Measurements from ENCODE around the gene ZNF564.

DNA sequence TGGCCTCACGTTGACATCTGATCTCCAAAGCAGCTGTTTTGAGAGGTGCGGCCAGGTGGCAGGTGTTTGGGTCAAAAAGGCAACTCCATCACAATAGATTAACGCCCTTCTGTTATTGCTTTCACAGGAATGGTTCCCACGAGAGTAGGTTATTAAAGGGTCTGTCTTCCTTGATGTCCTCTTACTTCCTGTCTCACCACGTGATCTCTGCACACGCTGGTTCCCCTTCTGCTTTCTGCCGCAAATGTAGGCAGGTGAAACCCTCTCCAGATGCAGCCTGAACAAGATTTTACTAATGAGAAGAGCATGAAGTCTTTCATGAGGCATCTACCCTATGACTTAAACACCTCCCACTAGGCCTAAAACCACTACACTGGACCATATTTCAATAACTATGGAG, 22.8 kb upstream of the ZNF564 start:
- TF ChIP-seq, protein P1, sequence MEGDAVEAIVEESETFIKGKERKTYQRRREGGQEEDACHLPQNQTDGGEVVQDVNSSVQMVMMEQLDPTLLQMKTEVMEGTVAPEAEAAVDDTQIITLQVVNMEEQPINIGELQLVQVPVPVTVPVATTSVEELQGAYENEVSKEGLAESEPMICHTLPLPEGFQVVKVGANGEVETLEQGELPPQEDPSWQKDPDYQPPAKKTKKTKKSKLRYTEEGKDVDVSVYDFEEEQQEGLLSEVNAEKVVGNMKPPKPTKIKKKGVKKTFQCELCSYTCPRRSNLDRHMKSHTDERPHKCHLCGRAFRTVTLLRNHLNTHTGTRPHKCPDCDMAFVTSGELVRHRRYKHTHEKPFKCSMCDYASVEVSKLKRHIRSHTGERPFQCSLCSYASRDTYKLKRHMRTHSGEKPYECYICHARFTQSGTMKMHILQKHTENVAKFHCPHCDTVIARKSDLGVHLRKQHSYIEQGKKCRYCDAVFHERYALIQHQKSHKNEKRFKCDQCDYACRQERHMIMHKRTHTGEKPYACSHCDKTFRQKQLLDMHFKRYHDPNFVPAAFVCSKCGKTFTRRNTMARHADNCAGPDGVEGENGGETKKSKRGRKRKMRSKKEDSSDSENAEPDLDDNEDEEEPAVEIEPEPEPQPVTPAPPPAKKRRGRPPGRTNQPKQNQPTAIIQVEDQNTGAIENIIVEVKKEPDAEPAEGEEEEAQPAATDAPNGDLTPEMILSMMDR (CRISPR knock-in tag; IDR thresholded peaks at IDR 0.05) = no peak
- TF ChIP-seq MAFF (IDR thresholded peaks at IDR 0.05; ENCODE audit: low read depth, low read length) = no peak
- TF ChIP-seq, protein P2, sequence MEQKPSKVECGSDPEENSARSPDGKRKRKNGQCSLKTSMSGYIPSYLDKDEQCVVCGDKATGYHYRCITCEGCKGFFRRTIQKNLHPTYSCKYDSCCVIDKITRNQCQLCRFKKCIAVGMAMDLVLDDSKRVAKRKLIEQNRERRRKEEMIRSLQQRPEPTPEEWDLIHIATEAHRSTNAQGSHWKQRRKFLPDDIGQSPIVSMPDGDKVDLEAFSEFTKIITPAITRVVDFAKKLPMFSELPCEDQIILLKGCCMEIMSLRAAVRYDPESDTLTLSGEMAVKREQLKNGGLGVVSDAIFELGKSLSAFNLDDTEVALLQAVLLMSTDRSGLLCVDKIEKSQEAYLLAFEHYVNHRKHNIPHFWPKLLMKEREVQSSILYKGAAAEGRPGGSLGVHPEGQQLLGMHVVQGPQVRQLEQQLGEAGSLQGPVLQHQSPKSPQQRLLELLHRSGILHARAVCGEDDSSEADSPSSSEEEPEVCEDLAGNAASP (CRISPR knock-in tag; IDR thresholded peaks at IDR 0.05; ENCODE audit: borderline replicate concordance) = no peak
- TF ChIP-seq JUND (CRISPR knock-in tag; IDR thresholded peaks at IDR 0.05) = no peak
